Right hindlimb (tissue), 1 donor: ENCODE data around the gene BEAN1.
"Not testable (repeated sequence)": the region's sequence is repeated elsewhere in the genome, so short reads cannot be mapped to it uniquely, and the experiment has no call there.

ENCODE experiments used
- DNase-seq: peaks from one replicate; pipeline ENCODE4 v3.0.0-alpha.2; 2018

Gene BEAN1

DNA sequence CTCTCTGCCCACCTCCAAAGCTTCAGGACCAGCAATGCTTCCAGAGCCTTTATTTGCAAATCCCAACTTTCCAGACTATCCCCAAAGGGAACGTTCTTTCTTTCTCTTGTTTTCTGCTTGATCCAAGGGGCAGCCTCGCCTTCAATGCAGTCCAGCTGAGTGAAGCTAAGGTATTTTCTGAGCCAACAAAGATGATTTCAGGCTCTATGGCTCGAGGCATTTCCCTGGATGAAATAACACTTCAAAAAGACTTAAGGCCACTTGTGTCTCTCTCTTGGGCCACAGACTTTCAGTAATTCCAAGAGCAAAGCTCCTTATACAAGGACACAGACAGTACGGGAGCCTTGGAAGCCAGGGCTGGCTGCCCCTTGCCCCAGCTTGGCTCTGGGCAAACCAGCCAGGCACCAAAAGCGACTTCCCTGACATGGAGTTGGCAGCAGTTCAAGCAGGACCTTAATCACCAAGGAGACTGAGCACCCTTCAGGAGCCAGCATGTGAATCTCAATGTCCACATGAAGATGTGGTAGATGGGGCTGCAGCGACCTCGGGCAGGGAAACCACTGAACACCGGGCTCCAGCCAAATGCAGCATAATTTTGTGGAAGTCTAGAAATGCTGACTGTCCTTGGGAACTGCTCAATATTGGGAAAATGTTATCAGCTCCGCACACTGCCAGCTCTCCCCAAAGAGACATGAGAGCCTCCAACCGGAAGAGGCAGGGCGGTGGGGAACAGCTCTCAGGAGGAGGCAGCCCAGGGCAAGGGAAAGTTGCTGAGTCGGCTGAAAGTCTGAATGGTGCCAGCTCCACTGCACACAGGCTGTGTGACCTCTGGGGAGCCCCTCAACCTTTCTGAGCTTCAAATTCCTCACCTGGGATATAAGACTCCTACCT, 83.9 kb downstream of the BEAN1 start:
- DNase-seq: no peak

DNA sequence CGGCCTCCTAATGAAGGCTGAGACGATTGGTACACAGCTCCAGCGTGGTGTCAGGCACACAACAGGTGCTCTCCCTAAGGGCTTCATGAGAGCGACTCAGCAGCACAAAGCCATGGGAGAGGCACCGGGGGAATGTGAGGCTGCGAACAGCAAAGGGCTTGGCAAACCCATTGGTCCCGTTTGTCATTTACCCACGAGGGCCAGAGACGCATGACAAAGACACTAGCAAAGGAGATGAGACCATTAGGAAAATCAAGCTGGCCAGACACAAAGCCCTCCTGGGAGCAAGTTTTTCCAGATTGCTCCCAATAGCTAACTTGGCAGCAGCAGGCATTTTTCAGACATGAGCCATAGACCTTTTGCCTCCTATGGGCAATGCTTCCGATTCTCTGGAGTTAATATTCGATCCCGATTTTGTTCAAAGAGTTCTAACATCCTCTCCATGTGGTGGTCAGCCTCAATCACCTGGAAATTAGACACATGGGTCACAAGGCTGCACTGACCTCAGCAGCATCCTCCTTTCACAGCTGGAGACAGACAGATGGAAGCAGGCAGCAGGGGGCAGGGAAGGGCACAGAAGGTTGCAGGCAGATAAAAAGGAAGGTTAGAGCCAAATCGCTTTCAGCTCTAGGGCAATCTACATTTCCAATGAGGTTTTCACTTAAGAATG, 84.6 kb downstream of the BEAN1 start:
- DNase-seq: no peak

DNA sequence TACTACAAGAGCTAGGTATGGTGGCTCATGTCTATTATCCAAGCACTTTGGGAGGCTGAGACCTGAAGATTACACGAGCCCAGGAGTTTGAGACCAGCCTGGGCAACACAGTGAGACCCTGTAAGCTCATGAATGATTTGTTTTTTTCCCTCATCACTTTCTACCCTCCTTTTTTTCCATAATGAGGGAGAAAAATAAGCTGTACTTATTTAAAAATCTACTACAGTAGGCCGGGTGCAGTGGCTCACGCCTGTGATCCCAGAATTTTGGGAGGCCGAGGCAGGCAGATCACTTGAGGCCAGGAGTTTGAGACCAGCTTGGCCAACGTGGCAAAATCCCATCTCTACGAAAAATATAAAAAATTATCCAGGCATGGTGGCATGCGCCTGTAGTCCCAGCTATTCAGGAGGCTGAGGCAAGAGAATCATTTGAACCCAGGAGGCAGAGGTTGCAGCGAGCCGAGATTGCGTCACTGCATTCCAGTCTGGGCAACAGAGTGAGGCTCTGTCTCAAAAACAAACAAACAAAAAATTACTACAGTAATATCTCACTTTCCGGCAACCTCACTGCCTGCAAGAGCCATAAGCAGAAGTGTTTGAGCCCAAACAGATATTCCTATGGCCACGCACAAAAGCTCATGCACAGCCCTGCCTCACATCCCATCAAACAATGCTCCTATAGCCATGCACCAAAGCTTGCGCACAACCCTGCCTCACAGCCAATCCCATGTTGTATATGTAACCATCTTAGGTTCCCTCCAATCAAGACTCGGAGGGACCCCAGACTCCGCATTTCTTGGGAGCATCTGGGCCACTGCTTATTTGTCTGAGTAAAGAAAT, 85.4 kb downstream of the BEAN1 start:
- DNase-seq: no peak

DNA sequence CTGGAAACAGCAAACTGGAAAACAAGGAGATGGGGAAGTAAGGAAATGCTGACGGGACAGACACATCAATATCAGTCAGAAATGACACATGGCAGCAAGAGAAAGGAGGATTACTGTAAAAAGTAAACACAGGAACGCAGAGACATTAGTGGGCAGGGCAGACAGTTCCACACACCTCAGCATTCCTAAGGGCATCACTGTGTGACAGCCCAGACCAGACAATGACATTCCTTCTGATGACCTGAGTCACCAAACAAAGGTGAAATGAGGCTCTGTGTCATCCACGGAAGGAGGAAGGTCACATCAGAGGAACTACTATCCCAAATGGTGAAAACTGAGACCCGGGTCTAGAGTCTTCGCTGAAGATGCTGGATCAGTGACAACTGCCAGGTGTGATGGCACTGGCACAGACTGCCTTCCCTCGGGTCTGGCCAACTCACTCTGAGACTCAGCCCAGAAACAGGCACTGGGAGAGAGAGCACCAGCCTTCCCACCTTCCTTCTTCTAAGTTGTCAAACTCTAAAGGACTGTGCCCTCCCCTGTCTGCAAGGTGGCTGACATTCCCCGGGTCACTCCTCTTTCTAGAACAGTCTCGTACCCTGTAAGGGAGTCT, 86.1 kb downstream of the BEAN1 start:
- no peak for DNase-seq

GRCh38 chr16:66514391-66514790, 87.3 kb downstream of the BEAN1 start:
- DNase-seq: not testable (repeated sequence)

DNA sequence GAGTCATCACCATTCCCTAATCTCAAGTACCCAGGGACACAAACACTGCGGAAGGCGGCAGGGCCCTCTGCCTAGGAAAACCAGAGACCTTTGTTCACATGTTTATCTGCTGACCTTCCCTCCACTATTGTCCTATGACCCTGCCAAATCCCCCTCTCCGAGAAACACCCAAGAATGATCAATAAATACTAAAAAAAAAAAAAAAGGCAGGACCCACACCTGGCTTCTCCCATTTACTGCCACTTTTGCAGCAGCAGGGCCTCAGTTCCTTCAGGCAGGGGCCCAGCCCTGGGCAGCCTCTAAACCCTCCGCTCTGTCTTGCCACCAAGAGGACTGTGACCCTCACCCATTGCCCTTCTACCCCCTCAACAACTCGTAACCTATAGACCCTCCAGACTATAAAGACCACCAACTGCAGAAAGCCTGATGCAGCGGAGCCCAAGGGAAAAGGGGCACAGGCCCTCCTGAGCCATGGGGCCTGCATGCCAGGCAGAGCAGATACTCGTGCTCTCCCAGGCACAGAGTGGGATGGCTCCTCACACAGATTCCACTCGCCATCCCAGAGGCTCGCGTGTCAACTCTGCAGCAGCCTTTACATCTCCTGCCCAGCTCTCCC, 88.0 kb downstream of the BEAN1 start:
- DNase-seq: not testable (repeated sequence)

DNA sequence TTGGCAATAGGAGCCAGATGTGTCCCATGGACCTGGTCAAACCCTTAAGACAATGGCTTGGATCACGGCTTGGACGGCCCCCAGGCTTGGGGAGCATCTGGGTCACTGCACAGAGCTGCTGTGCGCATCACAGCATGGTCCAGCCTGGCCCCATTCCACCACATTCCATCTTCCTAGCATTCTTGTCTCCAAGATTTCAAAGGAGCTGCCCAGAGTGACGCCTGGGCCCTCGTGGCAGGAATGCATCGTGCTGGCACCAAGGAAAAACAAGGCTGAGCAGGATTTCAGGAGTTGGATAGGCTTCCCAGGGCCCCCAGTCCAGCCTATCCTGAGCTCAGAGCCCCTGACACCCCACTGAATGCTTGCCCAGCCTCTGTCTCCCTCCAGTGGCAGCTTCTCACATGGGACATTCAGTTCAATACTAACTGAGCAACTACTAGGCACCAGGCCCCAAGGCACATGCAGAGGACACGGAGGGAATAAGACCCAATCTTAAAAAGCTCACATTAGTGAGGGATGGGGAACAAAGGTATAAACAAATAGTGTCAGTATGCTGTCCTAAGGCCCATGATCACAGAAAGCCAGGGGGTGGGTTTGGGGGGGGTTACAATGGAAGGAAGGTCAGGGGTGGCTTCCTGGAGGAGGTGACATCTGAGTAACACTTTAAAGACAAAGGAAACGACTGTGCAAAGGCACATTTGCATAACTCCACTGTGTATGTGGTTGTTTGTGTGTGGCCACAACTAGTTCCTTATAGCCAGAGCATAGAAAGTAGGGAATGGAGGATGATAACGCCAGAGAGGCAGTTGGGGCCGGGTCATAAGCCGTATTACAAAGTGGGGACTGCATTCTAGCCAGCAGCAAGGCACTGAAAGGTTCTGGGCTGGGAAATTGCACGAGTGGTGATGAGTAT, 88.8 kb downstream of the BEAN1 start:
- no peak for DNase-seq

- no peak for DNase-seq
Measured at GRCh38 chr16:66516509-66516807, 89.4 kb downstream of the BEAN1 start.

- peak; percentile 93 for DNase-seq
Measured at GRCh38 chr16:66516808-66517585, 89.9 kb downstream of the BEAN1 start.

DNA sequence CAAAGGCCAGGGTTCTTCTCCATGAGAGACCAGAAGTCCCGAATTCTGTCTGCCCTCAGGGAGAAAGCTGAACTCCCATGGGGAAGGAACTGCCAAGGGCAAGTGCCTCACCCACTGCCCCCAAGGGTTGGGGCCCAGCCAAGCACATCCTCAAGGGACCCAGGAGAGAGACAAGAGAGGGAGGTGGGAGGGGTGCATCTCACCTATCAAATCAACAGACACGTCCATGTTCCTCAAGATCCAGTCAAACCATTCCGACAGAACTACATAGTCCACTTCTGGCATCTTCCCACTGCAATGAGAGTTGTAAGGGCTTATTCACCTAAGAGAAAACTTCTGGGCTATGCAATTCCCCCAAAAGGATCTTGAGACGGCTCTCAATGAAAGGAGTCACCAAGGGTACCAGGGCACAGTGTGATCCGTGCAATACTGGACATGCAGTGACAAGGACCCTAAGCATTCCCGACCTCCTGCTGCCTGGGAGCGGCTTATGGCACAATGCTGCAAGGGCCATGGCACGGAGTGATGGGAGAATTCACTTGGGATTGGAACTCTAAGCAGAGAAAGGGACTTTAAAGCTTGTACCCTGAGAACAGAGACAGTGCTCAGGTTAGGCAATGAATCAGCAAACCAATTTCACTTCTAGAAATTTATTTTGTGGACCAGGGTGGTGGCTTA, 90.6 kb downstream of the BEAN1 start:
- no peak for DNase-seq

- DNase-seq: no peak
Measured at GRCh38 chr16:66519482-66520373, 92.6 kb downstream of the BEAN1 start.

DNA sequence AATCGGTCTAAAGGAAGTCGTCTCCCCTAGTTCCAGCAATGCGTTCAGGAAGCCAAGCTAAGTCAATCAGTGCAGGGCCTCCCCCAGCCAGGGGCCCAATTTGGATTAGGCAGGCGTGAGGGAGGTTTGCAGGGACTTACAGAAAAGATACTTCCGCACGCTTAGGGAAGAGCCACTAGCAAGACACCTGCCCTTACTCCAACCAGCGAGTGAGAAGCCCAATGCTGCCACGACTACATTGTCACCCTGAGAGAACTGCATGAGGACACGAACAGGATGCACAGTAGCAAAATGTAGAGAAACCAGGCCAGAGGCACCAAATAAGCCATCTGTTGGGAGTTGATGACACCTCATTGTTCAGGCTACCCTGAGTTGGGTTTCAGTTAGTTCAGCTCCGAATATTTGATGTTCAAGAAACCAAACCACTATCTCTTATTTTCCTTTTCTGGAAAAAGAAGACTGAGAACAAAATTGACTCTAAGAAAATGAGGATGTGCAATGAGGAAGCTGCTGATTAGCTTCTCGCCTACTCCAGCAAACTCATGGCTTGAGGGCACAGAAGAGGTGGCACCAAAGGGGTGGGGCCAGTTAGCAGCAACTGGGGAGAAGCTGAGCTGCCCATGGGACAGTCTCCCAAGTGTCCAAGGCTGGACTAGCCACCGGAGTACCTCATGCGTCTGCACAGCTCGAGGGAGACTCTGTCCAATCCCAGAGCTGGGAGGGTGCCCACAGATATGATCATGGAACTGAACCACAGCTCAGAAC, 93.5 kb downstream of the BEAN1 start:
- DNase-seq: no peak

DNA sequence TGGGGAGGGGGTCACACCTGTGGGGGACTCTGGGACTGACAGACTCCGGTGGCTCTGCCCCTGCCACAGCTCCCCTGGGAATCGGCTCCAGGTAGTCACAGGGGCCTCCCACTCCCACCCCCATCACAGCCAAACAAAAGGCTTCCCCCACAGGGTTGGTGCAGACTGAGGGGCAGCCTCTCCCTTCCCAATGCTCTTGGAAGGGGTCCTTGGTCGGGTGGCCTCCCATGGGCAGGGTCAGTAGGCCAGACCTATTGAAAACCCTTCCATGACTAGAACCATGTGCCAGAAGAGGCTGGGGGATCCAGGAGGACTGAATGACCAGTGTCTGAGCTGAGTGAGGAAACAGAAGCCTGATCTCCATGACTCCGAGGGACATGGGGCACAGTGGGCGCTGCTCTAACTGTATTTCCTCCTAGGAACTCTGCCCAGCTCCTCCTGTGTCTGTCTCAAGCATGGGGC, 94.2 kb downstream of the BEAN1 start:
- no peak for DNase-seq

DNA sequence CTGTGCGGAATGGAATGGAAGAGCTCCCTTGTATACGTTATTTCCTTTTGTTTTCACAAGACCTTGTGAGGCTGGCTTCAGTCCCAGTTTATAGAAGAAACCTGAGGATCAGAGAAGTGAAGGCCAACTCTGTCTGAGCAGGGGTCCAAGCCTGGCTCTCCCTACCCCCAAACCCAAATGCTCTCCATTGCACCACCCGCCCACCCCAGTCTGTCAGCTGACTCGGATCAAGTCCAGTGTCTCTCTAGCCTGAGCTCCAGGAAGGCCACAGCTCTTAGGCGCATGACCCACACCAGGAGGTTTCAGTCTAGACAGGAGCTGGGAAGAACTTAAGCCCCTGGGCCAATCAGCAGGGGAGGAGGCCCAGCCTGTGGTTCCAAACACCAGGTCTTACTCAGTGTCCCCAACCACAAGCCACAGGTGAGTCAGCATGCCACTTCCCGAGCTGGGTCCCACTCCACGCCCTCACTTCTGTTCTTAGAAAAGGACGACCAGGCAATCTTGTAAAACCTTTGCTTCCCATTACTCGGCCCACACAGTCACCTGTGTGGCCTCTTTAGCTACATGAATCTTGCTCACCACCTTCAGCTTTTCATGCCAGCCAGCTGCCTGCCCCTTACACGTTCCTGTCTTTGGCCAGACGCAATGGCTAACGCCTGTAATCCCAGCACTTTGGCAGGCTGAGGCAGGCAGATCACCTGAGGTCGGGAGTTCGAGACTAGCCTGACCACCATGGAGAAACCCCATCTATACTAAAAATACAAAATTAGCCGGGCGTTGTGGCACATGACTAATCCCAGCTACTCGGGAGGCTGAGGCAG, 95.1 kb downstream of the BEAN1 start:
- DNase-seq: no peak

DNA sequence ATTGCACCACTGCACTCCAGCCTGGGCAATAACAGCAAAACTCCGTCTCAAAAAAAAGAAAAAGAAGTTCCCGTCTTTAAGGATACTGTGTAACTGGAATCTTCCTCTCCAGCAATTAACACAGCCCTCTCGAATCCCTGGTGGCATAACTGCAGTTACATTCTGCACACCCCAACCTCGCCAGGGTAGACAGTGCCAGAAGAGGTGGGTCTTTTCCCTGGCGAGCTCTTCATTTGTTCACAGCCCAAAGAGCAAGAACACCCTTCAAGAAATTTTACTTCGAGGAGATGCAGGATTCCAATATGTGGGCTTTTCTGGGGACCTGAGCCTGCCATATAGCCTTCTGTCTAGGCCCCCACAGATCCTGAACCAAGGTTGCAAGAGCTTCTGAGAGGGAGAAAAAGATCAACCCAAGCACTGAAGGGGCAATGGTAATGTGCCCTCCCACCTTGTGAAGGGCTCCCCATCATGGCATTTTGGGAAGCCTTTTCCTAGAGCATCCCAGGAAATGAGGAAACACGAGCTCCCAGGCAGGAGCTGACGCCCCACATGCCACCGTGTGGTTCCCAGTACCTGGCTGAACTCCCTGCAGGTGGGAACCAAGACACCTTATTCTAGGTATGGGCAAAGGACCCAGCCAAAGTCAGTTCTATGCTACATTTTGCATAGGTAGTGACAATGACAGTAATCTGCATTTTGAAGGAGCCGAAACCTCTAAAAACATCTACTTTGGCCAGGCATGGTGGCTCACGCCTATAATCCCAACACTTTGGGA, 95.9 kb downstream of the BEAN1 start:
- no peak for DNase-seq

DNA sequence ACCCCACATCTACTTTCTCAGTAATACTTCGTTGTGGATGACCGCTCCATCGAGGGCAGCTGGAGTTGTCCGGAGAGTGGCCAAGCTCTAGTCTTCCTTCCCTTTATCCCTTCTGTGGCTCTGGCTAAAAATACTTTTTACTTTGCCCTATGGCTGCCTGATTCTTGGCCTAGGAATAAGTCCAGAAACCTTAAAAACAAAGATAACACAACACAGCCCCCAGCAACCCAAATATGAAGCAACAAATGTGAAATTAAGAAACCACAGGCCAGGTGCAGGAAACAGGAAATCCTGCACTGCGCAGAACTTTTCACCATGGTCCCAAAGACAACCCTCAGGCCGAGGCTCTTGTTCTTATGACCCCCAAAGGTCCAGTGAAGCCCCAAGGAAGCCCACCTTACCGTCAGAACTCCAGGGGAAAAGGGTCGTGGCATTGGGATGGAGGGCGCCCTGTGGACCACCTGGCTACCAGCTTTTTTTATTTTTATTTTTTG, 96.8 kb downstream of the BEAN1 start:
- no peak for DNase-seq
